Fibroblast of pulmonary artery (primary cell): ENCODE measurements around the gene CENPQ.

Experiments
- DNase-seq: peaks from one replicate; pipeline ENCODE4 v3.0.0-alpha.2; 2010; ENCODE audit warnings: low read depth
- H3K4me3 ChIP-seq: replicated peaks from 2 replicates; pipeline ENCODE4 v1.5.1; 2011; ENCODE audit warnings: low read depth, mild to moderate bottlenecking, control low read depth, low read length, moderate library complexity
- TF ChIP-seq, protein P1 (sequence below): IDR thresholded peaks from 2 replicates; pipeline ENCODE4 v1.5.1; 2011; ENCODE audit warnings: mild to moderate bottlenecking, control low read depth, low read length, inconsistent platforms; ENCODE audit errors: missing control alignments

The CENPQ gene

DNA sequence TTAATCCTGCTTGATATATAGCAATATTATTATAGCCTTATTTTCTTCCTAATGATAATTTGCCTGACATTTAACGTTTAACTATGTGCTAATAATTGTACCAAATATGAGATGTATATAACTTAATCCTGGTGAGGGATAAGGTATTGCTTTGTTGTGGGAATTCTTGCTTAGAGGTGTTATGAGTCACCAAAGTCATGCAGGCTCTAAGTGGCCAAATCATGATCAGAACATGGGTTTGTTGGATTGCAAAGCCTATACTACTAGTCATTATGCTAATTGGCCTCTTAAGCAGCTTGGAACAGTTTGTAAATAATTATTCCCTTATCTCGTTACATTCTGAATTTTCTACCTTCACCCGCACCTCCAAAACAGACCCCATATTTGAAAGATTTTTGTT is 65.4 kb downstream of the CENPQ start:
- no peak overlapping the region for H3K4me3 ChIP-seq
- TF ChIP-seq, protein P1, sequence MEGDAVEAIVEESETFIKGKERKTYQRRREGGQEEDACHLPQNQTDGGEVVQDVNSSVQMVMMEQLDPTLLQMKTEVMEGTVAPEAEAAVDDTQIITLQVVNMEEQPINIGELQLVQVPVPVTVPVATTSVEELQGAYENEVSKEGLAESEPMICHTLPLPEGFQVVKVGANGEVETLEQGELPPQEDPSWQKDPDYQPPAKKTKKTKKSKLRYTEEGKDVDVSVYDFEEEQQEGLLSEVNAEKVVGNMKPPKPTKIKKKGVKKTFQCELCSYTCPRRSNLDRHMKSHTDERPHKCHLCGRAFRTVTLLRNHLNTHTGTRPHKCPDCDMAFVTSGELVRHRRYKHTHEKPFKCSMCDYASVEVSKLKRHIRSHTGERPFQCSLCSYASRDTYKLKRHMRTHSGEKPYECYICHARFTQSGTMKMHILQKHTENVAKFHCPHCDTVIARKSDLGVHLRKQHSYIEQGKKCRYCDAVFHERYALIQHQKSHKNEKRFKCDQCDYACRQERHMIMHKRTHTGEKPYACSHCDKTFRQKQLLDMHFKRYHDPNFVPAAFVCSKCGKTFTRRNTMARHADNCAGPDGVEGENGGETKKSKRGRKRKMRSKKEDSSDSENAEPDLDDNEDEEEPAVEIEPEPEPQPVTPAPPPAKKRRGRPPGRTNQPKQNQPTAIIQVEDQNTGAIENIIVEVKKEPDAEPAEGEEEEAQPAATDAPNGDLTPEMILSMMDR = no peak
- no peak for DNase-seq

DNA sequence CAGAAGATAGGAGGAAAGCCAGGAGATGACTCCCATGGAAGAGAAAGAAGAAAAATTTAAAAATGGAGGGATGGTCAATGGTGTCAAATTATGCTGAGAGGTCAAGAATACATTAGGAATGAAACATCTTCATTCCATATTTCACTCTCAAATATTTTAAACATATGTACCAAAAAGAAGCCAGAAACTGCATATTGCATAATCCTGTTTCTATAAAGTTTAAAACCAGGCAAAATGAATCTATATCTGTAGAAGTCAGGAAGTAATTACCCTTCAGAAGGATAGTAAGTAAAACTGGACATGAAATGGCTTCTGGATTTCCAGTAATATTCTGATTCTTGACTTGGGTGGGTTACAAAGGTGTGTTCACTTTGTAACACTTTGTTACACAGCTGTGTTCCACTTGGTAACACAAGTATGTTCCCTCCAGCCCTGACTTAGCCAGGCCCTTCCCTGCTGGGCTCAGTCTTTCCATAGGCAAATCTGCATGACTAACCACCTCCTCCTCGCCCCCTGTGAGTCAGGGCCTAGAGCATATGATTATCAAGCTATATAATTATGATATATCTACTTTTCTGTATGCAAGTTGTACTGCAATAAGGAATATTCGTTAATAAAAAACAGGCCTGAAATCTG is 67.1 kb downstream of the CENPQ start:
- no peak for DNase-seq
- TF ChIP-seq, protein P1 = no peak

DNA sequence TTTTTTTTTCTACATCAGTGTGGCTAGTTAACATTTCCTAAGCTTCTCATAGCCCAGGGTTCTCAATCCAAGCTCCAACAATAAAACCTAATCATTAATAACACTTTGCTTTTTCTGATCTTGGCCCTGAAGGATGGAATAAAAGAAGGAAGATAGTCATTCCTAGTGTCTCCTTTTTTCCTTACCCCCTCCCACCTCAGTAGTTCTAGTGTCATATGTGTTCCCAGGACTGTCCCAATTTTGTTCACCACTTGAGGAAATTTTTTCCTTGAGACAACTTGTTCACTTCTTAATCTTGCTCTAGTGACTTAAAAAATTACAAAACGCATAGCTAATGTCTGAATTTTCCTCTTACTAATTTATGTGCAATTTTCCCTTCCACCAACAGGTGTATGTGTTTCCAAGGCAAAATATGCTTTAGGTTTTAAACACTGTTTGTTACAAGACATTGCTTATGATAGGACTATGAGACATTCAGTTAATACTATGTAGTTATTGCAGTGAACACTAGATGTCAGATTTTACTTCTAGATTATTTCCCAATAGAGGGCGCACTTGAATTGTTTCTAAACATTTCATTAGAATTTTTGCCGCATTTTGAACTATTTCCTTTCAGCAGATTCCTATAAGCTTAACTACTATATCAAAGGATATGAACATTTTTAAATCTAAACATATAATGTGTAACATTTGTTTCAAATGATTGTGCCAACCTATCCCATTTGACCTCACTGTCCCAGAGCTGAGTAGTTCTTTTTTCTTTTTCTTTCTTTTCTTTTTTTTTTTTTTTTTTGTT is 68.8 kb downstream of the CENPQ start:
- TF ChIP-seq, protein P1 = peak; percentile 85
- peak; percentile 82 for DNase-seq
- peak overlapping the region; percentile 15 for H3K4me3 ChIP-seq

More for the DNA sequence above, 67.1 kb downstream of the CENPQ start:
- no peak overlapping the region for H3K4me3 ChIP-seq

DNA sequence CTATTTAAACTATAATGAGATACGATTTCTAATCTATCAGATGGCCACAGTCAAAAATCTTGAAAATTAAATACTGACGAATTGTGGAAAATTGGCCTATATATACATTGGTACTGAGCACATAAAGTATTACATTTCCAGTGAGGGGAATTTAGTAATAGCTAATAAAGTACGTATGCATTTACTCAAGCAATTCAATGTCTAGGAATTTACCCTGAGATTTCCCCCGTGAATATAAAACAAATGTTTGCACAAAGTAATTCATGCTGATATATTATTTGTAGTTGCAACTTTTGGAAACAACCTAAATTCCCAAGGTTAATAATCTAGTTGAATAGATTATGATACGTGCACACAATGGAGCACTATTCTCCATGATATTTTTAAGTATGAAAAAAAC is 72.6 kb downstream of the CENPQ start:
- TF ChIP-seq, protein P1 = no peak
- no peak overlapping the region for H3K4me3 ChIP-seq
- no peak for DNase-seq

DNA sequence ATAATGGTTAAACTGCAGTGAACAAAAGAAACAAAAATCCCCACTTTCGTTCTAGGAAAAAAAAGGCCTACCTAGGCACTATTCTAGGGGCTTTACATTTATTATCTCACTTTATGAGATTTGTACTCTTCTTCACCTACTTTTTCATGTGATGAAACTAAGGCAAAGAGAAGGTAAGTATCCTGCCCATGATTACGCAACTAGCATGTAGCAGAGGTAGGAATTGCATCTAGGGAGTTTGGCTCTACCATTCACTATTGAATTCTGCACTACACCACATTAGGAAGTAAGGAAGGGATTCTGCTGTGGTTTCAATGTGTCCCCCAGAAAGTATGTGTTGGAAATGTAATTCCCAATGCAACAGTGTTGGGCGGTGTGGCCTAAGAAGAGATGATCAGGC is 75.9 kb downstream of the CENPQ start:
- TF ChIP-seq, protein P1 = no peak
- no peak overlapping the region for H3K4me3 ChIP-seq
- no peak for DNase-seq

DNA sequence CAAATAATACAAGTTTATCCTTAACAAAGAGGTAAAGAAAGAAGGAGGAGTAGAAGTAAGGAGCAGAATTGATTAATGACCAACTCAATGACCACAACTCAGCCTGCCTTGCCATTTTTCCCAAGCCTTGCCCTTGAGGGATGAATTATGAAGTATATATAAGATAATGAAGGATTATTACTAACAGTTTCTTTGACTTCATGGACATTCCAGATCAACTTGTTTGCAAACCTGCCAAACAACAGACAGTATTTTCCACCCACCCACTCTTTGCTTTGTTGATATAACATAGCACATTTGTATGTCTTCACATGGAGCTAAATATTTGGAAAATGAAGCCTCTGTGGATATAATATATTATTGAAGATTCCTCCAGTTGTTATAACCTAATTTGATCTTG is 77.4 kb downstream of the CENPQ start:
- DNase-seq = no peak
- TF ChIP-seq, protein P1 = no peak

More for the DNA sequence above, 77.4 kb downstream of the CENPQ start:
- H3K4me3 ChIP-seq = no peak overlapping the region
